ENCODE data around the gene ANKRD11. TPM values are rescaled to one million over a fixed set of nuclear protein-coding genes. Genes with fewer than 3 reads are reported as not detected.
"Not testable (repeated sequence)": the region's sequence is repeated elsewhere in the genome, so short reads cannot be mapped to it uniquely, and the experiment has no call there.

The ANKRD11 gene
- total RNA-seq, 2 experiments from 2014 or later: 174 to 177 TPM

DNA sequence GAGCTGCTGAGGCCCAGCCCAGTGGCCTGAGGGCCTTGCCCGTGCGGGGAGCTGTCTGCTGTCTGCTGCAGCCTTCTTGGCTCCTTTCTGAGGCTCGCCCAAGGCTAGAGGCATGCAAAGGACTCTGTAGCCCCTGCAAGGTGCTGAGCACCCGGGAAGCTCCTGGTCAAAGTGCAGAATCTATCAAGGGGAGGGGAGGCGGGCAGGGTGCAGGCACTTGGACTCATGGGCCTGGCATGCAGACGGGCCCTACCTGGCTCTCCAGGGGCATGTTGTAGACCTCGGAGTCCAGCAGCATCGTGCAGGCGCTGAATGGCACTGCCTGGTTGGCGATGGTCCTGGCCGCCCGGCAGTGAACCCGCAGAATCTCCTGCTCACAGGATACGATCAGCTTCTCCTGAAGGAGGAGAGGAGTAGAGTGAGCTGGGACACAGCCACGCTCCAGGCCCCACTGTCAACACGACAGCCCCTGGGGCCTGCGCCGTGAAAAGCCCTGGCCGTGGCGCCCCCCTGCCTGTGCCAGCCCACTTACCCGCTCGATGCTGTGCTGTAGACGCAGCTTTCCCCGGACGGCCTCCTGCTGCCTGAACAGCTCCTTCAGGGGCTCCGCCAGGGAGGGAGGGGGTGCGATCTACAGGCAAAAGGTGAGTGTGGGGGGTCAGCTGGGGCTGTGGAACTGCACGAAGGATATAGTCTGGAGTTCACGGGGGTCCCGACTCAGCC lies 215.6 kb downstream of the ANKRD11 start:
- H3K4me1 Mint-ChIP-seq (ENCODE audit: low read depth): peaks cover 2% of the 10 kb centered on the region
- peaks cover 45% of the 10 kb centered on the region for H3K36me3 Mint-ChIP-seq (ENCODE audit: low read depth)
- DNase-seq: no peak
- no peaks in the 10 kb centered on the region for H3K9me3 Mint-ChIP-seq
- no peak overlapping the region for H3K4me3 Mint-ChIP-seq
- intact Hi-C loops (cut with micrococcal nuclease): no loop called here
- CTCF ChIA-PET: no interaction called here
- H3K27ac Mint-ChIP-seq: no peak overlapping the region
- no peaks in the 10 kb centered on the region for H3K27me3 Mint-ChIP-seq (ENCODE audit: low read depth)

- no peak for DNase-seq
- no peaks in the 10 kb centered on the region for H3K9me3 Mint-ChIP-seq
- H3K27ac Mint-ChIP-seq: no peak overlapping the region
- intact Hi-C loops (cut with micrococcal nuclease): no loop called here
- no peaks in the 10 kb centered on the region for H3K27me3 Mint-ChIP-seq (ENCODE audit: low read depth)
- H3K36me3 Mint-ChIP-seq (ENCODE audit: low read depth): peaks cover 50% of the 10 kb centered on the region
- no peak overlapping the region for H3K4me3 Mint-ChIP-seq
- CTCF ChIA-PET: no interaction called here
- H3K4me1 Mint-ChIP-seq (ENCODE audit: low read depth): peaks cover 2% of the 10 kb centered on the region
Measured at GRCh38 chr16:89273741-89274472, 216.5 kb downstream of the ANKRD11 start.

DNA sequence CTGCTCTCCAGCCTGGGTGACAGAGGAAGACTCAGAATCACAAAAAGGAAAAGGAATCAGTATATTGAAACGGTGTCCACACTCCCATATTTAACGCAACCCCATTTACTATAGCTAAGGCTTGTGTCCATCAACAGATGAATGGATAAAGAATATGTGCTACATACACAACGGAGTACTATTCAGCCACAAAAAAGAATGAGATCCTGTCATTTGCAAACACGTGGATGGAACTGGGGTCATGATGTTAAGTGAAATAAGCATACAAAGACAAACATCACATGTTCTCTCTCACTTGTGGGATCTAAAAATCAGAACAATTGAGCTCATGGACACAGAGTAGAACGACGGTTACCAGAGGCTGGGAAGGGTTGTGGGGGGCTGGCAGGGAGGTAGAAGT lies 217.7 kb downstream of the ANKRD11 start:
- no peaks in the 10 kb centered on the region for H3K27me3 Mint-ChIP-seq (ENCODE audit: low read depth)
- no peak overlapping the region for H3K4me3 Mint-ChIP-seq
- H3K27ac Mint-ChIP-seq: no peak overlapping the region
- no peaks in the 10 kb centered on the region for H3K9me3 Mint-ChIP-seq
- intact Hi-C loops (cut with micrococcal nuclease): no loop called here
- H3K4me1 Mint-ChIP-seq (ENCODE audit: low read depth): peaks cover 2% of the 10 kb centered on the region
- CTCF ChIA-PET: no interaction called here
- peaks cover 43% of the 10 kb centered on the region for H3K36me3 Mint-ChIP-seq (ENCODE audit: low read depth)
- DNase-seq: no peak

- Mint-ChIP-seq H3K27me3 (ENCODE audit: low read depth) (no peaks in the 10 kb centered on the region), H3K27ac (no peak overlapping the region), H3K9me3 (no peaks in the 10 kb centered on the region), H3K4me3 (no peak overlapping the region), H3K36me3 (ENCODE audit: low read depth) (peaks cover 38% of the 10 kb centered on the region), H3K4me1 (ENCODE audit: low read depth) (no peaks in the 10 kb centered on the region)
- no peak for DNase-seq
- intact Hi-C loops (cut with micrococcal nuclease): no loop called here
- CTCF ChIA-PET: interaction anchor here (0.7 kb wide), 1 partner anchor 15 kb away, joined by 3 read pairs; no protein-coding TSS in a partner anchor
Measured at GRCh38 chr16:89270666-89271345, 219.6 kb downstream of the ANKRD11 start.

DNA sequence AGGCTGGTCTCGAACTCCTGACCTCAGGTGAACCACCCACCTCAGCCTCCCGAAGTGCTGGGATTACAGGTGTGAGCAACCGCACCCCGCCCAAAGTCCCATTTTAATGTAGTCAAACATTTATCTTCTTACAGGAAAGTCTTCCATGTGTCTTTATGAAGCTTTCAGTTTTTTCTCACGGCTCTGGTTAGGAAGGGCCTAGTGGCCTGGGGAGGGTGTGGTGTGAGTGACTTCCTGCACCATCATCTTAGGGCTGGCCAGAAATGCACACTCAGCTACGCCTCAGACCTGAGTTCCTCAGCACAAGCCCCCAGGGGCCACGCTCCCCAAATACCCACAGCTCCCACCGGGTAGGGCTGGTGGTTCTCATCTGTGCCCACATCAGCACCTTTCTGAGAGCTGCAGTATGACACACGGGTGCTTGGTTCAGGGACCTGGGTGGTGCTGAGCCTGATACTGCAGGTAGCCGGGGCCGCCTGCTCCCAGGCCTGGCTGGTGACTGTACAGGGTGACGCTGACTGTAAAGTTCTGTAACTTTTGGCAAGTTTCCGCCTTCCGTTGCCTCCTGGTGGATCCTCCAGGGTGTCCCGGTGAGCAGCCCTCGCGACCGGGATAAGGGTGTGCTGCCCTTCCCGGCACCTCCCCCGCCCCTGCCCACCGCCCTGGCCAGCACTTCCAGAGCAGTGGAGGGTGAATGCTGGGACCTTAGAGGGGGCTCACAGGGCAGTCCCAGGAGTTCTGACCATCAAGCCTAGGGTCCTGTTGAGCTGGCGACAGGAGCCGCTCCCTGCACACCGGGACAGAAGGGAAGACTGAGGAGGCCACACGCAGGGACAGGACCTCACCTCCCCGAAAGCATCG lies 220.3 kb downstream of the ANKRD11 start:
- Mint-ChIP-seq H3K4me1 (ENCODE audit: low read depth) (no peaks in the 10 kb centered on the region), H3K4me3 (no peak overlapping the region), H3K27ac (no peak overlapping the region), H3K9me3 (no peaks in the 10 kb centered on the region), H3K27me3 (ENCODE audit: low read depth) (no peaks in the 10 kb centered on the region), H3K36me3 (ENCODE audit: low read depth) (peaks cover 35% of the 10 kb centered on the region)
- intact Hi-C loops (cut with micrococcal nuclease): no loop called here
- DNase-seq: no peak
- CTCF ChIA-PET: interaction anchor here (0.6 kb wide), 1 partner anchor 221 kb away, joined by 3 read pairs; no protein-coding TSS in a partner anchor

DNA sequence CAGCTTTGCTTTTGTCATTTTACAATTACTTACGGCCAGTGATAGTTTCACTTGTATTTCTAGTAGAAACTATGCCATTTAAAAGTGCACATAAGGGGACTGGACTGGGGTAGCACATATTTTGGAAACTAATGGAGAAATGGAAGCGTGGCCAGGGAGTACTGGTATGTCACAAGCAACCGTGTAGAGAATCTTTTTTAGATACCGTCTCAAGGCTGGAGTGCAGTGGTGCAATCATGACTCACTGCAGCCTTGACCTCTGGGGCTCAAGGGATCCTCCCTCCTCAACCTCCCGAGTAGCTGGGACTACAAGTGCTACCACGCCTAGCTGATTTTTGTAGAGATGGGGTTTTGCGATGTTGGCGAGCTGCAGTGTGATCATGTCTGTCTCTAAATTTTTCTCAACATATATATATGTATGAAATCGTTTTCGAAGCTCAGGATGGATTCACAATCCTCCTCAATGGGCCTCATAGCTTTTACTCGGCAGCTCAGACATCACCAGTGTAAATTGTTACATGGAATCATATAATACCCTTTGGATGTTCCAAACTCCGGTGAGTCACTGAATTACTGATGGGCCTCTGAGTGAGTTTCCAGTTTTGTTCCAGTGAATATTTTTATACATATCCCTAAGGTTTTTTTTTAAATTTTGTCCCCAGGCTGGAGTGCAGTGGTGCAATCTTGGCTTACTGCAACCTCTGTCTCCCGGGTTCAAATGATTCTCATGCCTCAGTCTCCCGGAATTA lies 221.2 kb downstream of the ANKRD11 start:
- H3K4me3 Mint-ChIP-seq: no peak overlapping the region
- H3K9me3 Mint-ChIP-seq: no peaks in the 10 kb centered on the region
- no peaks in the 10 kb centered on the region for H3K27me3 Mint-ChIP-seq (ENCODE audit: low read depth)
- no peaks in the 10 kb centered on the region for H3K4me1 Mint-ChIP-seq (ENCODE audit: low read depth)
- intact Hi-C loops (cut with micrococcal nuclease): no loop called here
- CTCF ChIA-PET: interaction anchor here (0.6 to 0.7 kb wide), 3 partner anchors 222 to 746 kb away, joined by 3 to 5 read pairs (median 3); no protein-coding TSS in a partner anchor
- H3K36me3 Mint-ChIP-seq (ENCODE audit: low read depth): peaks cover 35% of the 10 kb centered on the region
- no peak for DNase-seq
- H3K27ac Mint-ChIP-seq: no peak overlapping the region

DNA sequence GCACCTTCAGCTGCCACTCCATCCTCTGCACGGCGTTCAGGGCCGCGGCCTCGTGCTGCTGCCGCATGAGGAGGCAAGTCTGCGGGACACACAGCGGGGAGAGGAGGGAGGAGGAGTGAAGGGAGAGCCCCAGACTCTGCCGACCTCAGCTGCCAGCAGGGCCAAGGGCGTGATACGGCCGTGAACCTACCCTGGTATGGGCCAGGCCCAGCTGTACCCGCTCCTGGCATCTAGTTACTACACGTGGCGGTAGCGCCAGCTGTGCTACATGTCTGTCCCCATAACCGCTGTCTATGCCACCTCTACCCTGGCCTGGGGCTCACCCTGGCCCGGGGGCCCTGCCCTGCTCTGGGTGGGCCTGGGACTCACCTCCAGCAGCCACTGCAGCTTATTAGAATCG lies 221.8 kb downstream of the ANKRD11 start:
- Mint-ChIP-seq H3K27ac (no peak overlapping the region), H3K36me3 (ENCODE audit: low read depth) (peaks cover 30% of the 10 kb centered on the region)
- intact Hi-C loops (cut with micrococcal nuclease): no loop called here

GRCh38 chr16:89267746-89268145 lies 222.6 kb downstream of the ANKRD11 start:
- peaks cover 23% of the 10 kb centered on the region for H3K36me3 Mint-ChIP-seq (ENCODE audit: low read depth)
- H3K9me3 Mint-ChIP-seq; DNase-seq; H3K4me1 Mint-ChIP-seq (ENCODE audit: low read depth); H3K27me3 Mint-ChIP-seq (ENCODE audit: low read depth); H3K27ac Mint-ChIP-seq; CTCF ChIA-PET; intact Hi-C loops (cut with micrococcal nuclease); H3K4me3 Mint-ChIP-seq: not testable (repeated sequence)

More for the DNA sequence above, 221.8 kb downstream of the ANKRD11 start:
- Mint-ChIP-seq H3K4me3 (no peak overlapping the region), H3K4me1 (ENCODE audit: low read depth) (no peaks in the 10 kb centered on the region), H3K27me3 (ENCODE audit: low read depth) (no peaks in the 10 kb centered on the region), H3K9me3 (no peaks in the 10 kb centered on the region)
- CTCF ChIA-PET: no interaction called here
- no peak for DNase-seq

GRCh38 chr16:89266521-89267134 lies 223.7 kb downstream of the ANKRD11 start:
- Mint-ChIP-seq H3K36me3 (ENCODE audit: low read depth) (peaks cover 13% of the 10 kb centered on the region), H3K27me3 (ENCODE audit: low read depth) (no peaks in the 10 kb centered on the region), H3K4me3 (no peak overlapping the region), H3K9me3 (no peaks in the 10 kb centered on the region), H3K4me1 (ENCODE audit: low read depth) (no peaks in the 10 kb centered on the region), H3K27ac (no peak overlapping the region)
- CTCF ChIA-PET: interaction anchor here (0.6 kb wide), 1 partner anchor 18 kb away, joined by 3 read pairs; no protein-coding TSS in a partner anchor
- no peak for DNase-seq
- intact Hi-C loops (cut with micrococcal nuclease): no loop called here

GRCh38 chr16:89265647-89266046 lies 224.7 kb downstream of the ANKRD11 start:
- no peak for DNase-seq
- Mint-ChIP-seq H3K4me1 (ENCODE audit: low read depth) (no peaks in the 10 kb centered on the region), H3K36me3 (ENCODE audit: low read depth) (peaks cover 10% of the 10 kb centered on the region), H3K27ac (no peak overlapping the region), H3K9me3 (no peaks in the 10 kb centered on the region), H3K27me3 (ENCODE audit: low read depth) (no peaks in the 10 kb centered on the region), H3K4me3 (no peak overlapping the region)
- intact Hi-C loops (cut with micrococcal nuclease): no loop called here
- CTCF ChIA-PET: no interaction called here
